Measurements from ENCODE around the gene CREBRF. TPM values are rescaled to one million over a fixed set of nuclear protein-coding genes. Genes with fewer than 3 reads are reported as not detected.

Gene CREBRF
- total and polyA plus RNA-seq, 4 donors, result 2.0 to 12.0 (median 7.7) TPM

- Histone ChIP-seq H3K9me3 (ENCODE audit: control insufficient read depth in 4 of 4, low read length in 3 of 4) (no peaks in the 10 kb centered on the region), H3K4me1 (ENCODE audit: control insufficient read depth in 4 of 4, insufficient read depth in 4 of 4, low read length in 3 of 4) (peaks cover 3 to 8% (median 4%) of the 10 kb centered on the region in 4 donors), H3K4me3 (ENCODE audit: low read depth in 1 of 3, low read length in 3 of 3) (peak within 1 kb of the TSS; percentile 87 to 99 (median 94)), H3K9ac (ENCODE audit: low read depth in 1 of 2, low read length in 2 of 2) (peak within 1 kb of the TSS; percentile 84 to 90), H3K36me3 (ENCODE audit: control insufficient read depth in 4 of 4, insufficient read depth in 3 of 4, low read depth in 1 of 4, low read length in 3 of 4) (peaks cover 2 to 21% (median 10%) of the 10 kb centered on the region in 4 donors), H3K27ac (ENCODE audit: low read depth in 1 of 2, low read length in 2 of 2) (peak within 1 kb of the TSS; percentile 94 to 96), H3K27me3 (ENCODE audit: control insufficient read depth in 4 of 4, insufficient read depth in 4 of 4, low read length in 3 of 4) (no peaks in the 10 kb centered on the region)
- peak; percentile 98 for DNase-seq (ENCODE audit: low spot score)
- TF ChIP-seq JUND (IDR thresholded peaks at IDR 0.05) (no peak), ZBTB33 (IDR thresholded peaks at IDR 0.05) (peak; percentile 96), FOXA1 (IDR thresholded peaks at IDR 0.05) (no peak), TAF1 (conservative IDR thresholded peaks at IDR 0.05) (no peak), SP1 (IDR thresholded peaks at IDR 0.05) (peak; percentile 63), FOXA2 (IDR thresholded peaks at IDR 0.05) (peak; percentile 12), MAX (IDR thresholded peaks at IDR 0.05) (peak; percentile 54), HNF4G (IDR thresholded peaks at IDR 0.05) (no peak), RXRA (IDR thresholded peaks at IDR 0.05) (peak; percentile 58 to 72), HNF4A (conservative IDR thresholded peaks at IDR 0.05) (peak; percentile 34 to 55), NR2F2 (IDR thresholded peaks at IDR 0.05) (peak; percentile 70), YY1 (IDR thresholded peaks at IDR 0.05) (peak; percentile 99), RAD21 (IDR thresholded peaks at IDR 0.05) (peak; percentile 73 to 80), CTCF (IDR thresholded peaks at IDR 0.05; ENCODE audit: low read depth, low read length, missing input control) (peak; percentile 92), GABPA (IDR thresholded peaks at IDR 0.05 in 1 of 2, conservative IDR thresholded peaks at IDR 0.05 in 1 of 2) (peak in 1 of 2 donors; percentile 48), EGR1 (IDR thresholded peaks at IDR 0.05; ENCODE audit: low read depth in 2 of 2) (no peak), ATF3 (IDR thresholded peaks at IDR 0.05) (peak; percentile 51)
- TF ChIP-seq, protein P1, sequence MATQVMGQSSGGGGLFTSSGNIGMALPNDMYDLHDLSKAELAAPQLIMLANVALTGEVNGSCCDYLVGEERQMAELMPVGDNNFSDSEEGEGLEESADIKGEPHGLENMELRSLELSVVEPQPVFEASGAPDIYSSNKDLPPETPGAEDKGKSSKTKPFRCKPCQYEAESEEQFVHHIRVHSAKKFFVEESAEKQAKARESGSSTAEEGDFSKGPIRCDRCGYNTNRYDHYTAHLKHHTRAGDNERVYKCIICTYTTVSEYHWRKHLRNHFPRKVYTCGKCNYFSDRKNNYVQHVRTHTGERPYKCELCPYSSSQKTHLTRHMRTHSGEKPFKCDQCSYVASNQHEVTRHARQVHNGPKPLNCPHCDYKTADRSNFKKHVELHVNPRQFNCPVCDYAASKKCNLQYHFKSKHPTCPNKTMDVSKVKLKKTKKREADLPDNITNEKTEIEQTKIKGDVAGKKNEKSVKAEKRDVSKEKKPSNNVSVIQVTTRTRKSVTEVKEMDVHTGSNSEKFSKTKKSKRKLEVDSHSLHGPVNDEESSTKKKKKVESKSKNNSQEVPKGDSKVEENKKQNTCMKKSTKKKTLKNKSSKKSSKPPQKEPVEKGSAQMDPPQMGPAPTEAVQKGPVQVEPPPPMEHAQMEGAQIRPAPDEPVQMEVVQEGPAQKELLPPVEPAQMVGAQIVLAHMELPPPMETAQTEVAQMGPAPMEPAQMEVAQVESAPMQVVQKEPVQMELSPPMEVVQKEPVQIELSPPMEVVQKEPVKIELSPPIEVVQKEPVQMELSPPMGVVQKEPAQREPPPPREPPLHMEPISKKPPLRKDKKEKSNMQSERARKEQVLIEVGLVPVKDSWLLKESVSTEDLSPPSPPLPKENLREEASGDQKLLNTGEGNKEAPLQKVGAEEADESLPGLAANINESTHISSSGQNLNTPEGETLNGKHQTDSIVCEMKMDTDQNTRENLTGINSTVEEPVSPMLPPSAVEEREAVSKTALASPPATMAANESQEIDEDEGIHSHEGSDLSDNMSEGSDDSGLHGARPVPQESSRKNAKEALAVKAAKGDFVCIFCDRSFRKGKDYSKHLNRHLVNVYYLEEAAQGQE (IDR thresholded peaks at IDR 0.05), result peak; percentile 65
- WGBS, result under 1% methylated on average over 48 of the region's 48 CpGs
Measured at GRCh38 chr5:173144200-173145176, 88.3 kb downstream of the CREBRF start, which contains the start of gene BNIP1. Gene BNIP1 (plus strand): TSS chr5:173144531. CDS start chr5:173144546, 15 bp downstream.
